GM12891 (cell line): ENCODE results near the gene ACSS3.

Source experiments
- DNase-seq: peaks from one replicate; pipeline ENCODE4 v3.0.0; 2011; ENCODE audit warnings: low spot score; ENCODE audit not compliant: insufficient read length
- FAIRE-seq: peaks from 2 replicates; lab custom pipeline; 2011; peaks lifted over from hg19 to GRCh38; lab: Jason Lieb, UNC
- PAX5 ChIP-seq: IDR thresholded peaks from 2 replicates; pipeline ENCODE4 v1.6.1; 2011; ENCODE audit warnings: low read length, moderate library complexity, mild to moderate bottlenecking; ENCODE audit not compliant: insufficient read depth, severe bottlenecking
- POLR2A ChIP-seq: IDR thresholded peaks from 2 replicates; pipeline ENCODE4 v1.6.1; 2011; ENCODE audit warnings: low read depth, low read length, control low read depth
- POLR2AphosphoS5 ChIP-seq: IDR thresholded peaks from 2 replicates; pipeline ENCODE4 v1.6.1; 2011; ENCODE audit warnings: low read depth, low read length, control low read depth
- POU2F2 ChIP-seq: IDR thresholded peaks from 2 replicates; pipeline ENCODE4 v1.6.1; 2011; ENCODE audit warnings: low read depth, mild to moderate bottlenecking, control low read depth, low read length, moderate library complexity
- SPI1 ChIP-seq: IDR thresholded peaks from 2 replicates; pipeline ENCODE4 v1.6.1; 2011; ENCODE audit warnings: low read depth, low read length, control low read depth
- TAF1 ChIP-seq: IDR thresholded peaks from 2 replicates; pipeline ENCODE4 v1.6.1; 2011; ENCODE audit warnings: low read depth, low read length, control low read depth

The ACSS3 gene

DNA sequence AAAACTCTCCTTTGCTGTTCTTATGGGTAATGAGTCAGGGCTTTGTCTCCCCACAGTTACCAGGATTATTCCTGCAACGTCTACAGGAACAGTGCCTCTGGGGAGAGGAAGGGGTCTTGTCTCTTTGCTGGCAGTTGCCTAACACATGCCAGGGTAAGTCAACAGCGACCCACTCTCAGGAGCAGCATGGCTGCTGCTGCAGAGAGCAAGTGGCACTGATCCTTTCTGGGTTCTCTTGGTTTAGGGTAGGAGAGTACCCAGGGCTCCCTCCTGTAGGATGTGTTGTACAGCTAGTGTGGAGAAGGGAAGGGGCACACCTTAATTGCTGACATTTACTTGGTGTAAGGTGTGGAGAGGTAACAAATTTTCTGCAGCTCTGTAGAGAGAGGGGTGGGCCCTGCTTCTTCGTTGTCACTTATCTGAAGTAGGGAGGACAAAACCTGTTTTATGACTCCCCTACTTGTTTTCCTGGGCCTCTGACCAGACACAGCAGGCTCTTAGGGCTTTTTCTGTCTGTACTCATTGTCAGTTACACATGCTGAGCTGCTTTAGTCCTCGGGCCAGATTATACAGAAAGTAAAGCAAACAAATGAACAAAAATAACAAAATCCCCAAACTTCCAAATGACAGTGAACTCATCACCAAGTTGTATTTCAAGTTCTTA lies 168.2 kb downstream of the ACSS3 start:
- DNase-seq (no peak), FAIRE-seq (no peak)
- TF ChIP-seq TAF1 (no peak), POLR2AphosphoS5 (no peak), SPI1 (no peak), POLR2A (no peak), PAX5 (no peak), POU2F2 (no peak)

DNA sequence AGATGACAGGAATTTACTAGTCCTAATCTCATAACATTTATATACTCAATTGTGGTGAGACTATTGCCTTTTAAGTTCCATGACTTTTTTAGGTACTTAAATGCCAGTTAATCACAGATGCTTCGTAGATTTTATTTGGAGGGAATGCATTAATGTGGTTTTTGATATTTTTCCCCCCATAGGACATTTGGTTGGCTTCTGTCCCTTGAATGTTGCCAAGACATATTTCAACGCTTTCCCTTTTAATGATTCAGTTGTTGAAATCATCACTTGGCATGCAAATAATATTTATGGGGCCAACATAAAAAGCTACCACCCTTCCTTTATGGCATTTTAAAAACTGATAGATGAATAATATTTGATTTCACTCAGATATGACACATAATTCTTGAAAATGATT lies 172.1 kb downstream of the ACSS3 start:
- no peak for FAIRE-seq
- DNase-seq = no peak
- TF ChIP-seq POU2F2 = no peak

DNA sequence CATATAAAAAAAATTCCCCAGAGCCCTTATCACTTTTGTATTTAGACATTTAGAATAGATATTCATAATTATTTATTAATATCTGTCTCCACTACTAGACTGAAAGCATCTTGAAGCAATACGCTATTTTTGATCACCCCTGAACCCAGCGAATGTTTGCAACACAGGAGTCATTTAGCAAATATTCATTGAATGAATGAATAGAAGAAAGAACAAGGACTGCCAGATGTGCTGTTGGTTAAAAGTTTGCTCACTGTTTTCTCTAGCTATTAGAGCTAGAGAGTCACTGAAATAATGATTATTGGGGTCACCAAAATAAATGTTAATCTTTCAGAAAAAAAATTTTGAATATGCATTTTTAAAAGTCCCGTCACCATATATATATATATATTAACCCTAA lies 174.3 kb downstream of the ACSS3 start:
- FAIRE-seq (no peak), DNase-seq (no peak)
- TF ChIP-seq POU2F2 (no peak), POLR2AphosphoS5 (no peak), TAF1 (no peak), SPI1 (no peak), PAX5 (no peak)

DNA sequence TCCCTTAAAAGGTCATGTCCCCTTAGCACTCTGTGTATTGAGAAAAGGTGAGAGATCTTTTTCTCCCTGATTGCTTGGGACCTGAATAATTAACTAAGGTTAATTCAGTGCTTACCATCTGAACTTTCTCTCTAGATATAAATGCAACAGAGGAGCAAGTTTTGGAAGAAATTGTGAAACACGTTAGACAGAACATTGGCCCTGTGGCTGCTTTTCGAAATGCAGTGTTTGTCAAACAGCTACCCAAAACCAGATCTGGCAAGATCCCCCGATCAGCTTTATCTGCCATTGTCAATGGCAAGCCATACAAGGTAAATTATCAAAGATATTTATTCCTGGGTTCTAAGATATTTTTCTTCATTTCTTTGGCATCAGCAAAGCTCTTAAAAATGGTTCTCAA lies 175.5 kb downstream of the ACSS3 start:
- FAIRE-seq (no peak), DNase-seq (no peak)

DNA sequence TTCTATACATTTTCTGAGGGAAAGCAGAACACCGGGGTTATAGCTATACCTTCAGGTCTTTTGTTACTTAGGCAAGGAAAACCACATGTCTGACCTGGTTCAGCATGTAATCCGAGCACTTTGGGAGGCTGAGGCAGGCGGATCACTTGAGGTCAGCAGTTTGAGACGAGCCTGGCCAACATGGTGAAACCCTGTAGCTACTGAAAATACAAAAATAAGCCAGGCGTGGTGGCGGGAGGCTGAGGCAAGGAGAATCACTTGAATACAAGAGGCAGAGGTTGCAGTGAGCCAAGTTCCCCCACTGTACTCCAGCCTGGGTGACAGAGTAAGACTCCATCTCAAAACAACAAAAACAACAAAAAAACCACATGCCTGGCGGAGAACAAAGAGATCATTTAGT lies 177.6 kb downstream of the ACSS3 start:
- TF ChIP-seq PAX5 = no peak
- TF ChIP-seq TAF1 = no peak
- TF ChIP-seq POLR2AphosphoS5 = no peak
- TF ChIP-seq SPI1 = no peak
- TF ChIP-seq POLR2A = no peak
- no peak for TF ChIP-seq POU2F2
- FAIRE-seq (no peak), DNase-seq (no peak)

More for the DNA sequence above, 175.5 kb downstream of the ACSS3 start:
- TF ChIP-seq TAF1 (no peak), SPI1 (no peak), POU2F2 (no peak), POLR2AphosphoS5 (no peak), POLR2A (no peak), PAX5 (no peak)

DNA sequence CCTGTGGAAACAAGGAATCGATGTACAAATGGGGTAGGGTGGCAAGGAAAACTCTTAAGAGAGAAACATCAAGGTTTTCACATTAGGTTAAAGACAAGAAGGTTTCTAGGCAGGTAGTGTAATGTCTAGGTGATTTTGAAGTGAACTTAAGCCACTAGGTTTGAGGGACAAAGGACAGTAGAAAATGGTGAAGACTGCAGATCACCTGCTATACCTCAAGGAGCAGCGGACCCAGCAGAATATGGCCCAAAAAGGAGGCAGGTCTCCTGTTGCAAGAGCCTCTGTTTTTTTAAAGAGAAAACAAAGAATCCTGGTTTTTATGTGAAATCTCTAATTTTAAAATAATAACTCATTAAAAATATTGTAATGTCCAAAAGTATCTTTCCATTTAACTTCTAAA lies 178.1 kb downstream of the ACSS3 start:
- TF ChIP-seq TAF1 (no peak), POU2F2 (no peak), SPI1 (no peak), POLR2A (no peak), POLR2AphosphoS5 (no peak), PAX5 (no peak)
- FAIRE-seq (no peak), DNase-seq (no peak)

DNA sequence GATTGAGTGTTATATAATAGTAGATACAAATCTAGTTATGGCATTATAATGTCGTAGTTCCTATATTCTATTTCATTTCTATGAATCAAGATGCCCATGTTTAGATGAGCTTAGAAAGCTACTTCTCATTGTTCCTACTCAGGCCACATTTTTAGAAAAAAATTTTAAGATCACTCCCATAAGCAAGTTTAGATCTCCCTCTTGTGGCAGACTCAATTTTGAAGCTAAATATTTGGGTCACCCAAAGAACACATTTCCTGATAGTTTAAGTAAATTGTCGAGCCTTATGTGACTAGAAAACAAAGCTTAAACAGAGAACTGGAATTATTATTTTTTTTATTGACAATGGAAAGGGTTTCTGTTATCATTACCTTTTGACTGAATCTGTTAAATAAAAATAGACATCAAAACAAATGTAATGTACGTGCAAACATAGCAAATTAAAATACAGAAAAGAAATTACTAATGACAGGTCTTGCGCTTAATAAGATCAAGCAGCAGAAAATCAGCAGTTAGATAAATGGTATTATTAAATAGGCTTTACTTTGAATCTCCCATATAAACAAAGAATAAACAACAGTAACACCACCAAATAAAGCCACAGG lies 180.2 kb downstream of the ACSS3 start:
- FAIRE-seq (no peak), DNase-seq (no peak)
- TF ChIP-seq TAF1 = no peak
- TF ChIP-seq PAX5 = no peak
- no peak for TF ChIP-seq POLR2A
- no peak for TF ChIP-seq SPI1

DNA sequence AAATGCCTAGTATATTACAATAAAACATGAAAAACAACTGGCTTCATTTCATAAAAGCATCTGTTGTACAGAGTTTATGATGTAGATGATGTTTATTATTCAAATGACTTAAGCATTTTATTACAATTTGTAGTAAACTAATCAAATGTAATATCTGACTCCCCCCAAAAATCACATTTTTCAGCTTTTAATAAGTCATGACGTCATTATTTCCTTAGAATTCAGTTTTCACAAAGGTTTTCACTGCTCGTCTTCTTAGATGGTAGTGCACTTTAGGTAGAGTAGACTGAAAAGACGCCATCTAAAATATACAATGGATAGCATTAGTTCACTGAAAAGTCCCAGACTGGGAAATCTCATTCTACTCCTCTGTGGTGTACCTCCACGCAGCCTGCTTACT lies 181.5 kb downstream of the ACSS3 start:
- DNase-seq = no peak
- FAIRE-seq = no peak
- TF ChIP-seq PAX5 = no peak
- no peak for TF ChIP-seq TAF1
- TF ChIP-seq POU2F2 = no peak
- no peak for TF ChIP-seq POLR2AphosphoS5
- TF ChIP-seq POLR2A = no peak
- TF ChIP-seq SPI1 = no peak

DNA sequence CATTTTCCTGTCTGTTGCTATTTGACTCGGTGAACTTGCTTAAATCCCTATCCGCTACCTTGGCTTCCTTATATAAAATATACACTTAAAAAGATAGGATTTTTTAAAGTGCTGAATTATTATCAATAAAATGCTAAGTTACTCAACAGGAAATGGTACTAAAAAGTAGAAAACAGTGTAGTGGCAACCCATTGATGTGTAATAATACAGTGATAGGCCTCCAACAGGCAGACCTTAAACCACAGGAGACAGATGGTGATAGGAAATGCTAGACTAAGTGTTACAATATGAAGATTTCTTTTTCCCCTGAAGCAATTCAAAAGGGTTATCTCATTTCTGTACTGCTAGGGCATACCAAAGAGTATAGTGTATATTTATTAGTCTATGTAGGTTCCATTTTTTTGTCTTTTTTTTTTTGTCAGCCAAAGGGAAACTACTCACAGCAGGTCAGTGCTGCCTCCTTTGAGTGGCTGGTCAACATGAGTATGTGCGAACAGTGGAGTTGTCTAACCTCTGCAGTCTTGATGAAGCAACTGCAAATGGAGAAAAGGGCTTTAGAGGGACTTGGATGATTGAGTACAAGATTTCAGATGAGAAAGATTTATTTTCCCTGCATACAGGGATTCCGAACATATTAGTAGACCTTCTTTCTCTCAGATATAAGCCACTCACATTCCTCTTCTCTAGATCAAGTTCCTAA lies 183.8 kb downstream of the ACSS3 start:
- TF ChIP-seq POLR2A = no peak
- no peak for TF ChIP-seq POU2F2
- TF ChIP-seq TAF1 = no peak
- TF ChIP-seq POLR2AphosphoS5 = no peak
- TF ChIP-seq SPI1 = no peak
- TF ChIP-seq PAX5 = no peak
- FAIRE-seq (no peak), DNase-seq (no peak)
